ENCODE data around the gene RINT1. TPM values are rescaled to one million over a fixed set of nuclear protein-coding genes. Genes with fewer than 3 reads are reported as not detected.
"Not testable (repeated sequence)": the region's sequence is repeated elsewhere in the genome, so short reads cannot be mapped to it uniquely, and the experiment has no call there.

RINT1 gene
- total RNA-seq, 2 donors from 2014 or later, result 11.6 to 11.9 TPM

DNA sequence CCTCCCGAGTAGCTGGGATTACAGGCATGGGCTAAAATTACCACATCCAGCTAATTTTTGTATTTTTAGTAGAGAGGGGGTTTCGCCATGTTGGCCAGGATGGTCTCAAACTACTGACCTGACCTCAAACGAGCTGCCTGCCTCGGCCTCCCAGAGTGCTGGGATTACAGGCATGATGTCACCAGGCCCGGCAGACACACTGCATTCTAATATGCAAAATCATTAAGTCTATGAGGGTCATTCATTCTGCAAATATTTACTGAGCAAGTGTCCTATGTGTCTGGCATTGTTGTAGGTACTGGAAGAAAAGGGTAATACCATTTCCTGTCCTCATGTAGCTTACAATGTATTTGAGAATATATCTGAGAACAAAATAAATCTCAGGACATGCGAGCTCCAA, 12.6 kb upstream of the RINT1 start:
- Histone ChIP-seq H3K27me3 (no peaks in the 10 kb centered on the region), H3K4me3 (no peak overlapping the region), H3K4me1 (peaks cover 3 to 15% of the 10 kb centered on the region in 2 donors), H3K9me3 (no peaks in the 10 kb centered on the region), H3K36me3 (no peaks in the 10 kb centered on the region), H3K27ac (no peak overlapping the region)
- TF ChIP-seq, protein P1, sequence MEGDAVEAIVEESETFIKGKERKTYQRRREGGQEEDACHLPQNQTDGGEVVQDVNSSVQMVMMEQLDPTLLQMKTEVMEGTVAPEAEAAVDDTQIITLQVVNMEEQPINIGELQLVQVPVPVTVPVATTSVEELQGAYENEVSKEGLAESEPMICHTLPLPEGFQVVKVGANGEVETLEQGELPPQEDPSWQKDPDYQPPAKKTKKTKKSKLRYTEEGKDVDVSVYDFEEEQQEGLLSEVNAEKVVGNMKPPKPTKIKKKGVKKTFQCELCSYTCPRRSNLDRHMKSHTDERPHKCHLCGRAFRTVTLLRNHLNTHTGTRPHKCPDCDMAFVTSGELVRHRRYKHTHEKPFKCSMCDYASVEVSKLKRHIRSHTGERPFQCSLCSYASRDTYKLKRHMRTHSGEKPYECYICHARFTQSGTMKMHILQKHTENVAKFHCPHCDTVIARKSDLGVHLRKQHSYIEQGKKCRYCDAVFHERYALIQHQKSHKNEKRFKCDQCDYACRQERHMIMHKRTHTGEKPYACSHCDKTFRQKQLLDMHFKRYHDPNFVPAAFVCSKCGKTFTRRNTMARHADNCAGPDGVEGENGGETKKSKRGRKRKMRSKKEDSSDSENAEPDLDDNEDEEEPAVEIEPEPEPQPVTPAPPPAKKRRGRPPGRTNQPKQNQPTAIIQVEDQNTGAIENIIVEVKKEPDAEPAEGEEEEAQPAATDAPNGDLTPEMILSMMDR (IDR thresholded peaks at IDR 0.05), result no peak
- no peak for DNase-seq (ENCODE audit: low spot score)

DNA sequence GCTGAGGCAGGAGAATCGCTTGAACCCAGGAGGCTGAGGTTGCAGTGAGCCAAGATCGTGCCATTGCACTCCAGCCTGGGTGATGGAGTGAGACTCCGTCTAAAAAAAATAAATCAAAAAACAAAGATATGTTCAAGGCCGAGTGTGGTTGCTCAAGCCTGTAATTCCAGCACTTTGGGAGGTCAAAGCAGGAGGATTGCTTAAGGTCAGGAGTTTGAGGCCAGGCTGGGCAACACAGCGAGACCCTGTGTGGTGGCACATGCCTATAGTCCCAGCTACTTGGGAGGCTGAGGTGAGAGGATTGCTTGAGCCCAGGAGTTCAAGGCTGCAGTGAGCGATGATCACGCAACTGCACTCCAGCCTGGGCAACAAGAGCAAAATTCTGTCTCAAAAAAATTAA, 11.4 kb upstream of the RINT1 start:
- Histone ChIP-seq H3K4me1 (peaks cover 3 to 15% of the 10 kb centered on the region in 2 donors), H3K27ac (peak overlapping the region in 1 of 2 donors; percentile 84), H3K4me3 (peak overlapping the region in 1 of 2 donors; percentile 84)
- not testable (repeated sequence) for H3K27me3 ChIP-seq; H3K9me3 ChIP-seq; DNase-seq (ENCODE audit: low spot score); H3K36me3 ChIP-seq

DNA sequence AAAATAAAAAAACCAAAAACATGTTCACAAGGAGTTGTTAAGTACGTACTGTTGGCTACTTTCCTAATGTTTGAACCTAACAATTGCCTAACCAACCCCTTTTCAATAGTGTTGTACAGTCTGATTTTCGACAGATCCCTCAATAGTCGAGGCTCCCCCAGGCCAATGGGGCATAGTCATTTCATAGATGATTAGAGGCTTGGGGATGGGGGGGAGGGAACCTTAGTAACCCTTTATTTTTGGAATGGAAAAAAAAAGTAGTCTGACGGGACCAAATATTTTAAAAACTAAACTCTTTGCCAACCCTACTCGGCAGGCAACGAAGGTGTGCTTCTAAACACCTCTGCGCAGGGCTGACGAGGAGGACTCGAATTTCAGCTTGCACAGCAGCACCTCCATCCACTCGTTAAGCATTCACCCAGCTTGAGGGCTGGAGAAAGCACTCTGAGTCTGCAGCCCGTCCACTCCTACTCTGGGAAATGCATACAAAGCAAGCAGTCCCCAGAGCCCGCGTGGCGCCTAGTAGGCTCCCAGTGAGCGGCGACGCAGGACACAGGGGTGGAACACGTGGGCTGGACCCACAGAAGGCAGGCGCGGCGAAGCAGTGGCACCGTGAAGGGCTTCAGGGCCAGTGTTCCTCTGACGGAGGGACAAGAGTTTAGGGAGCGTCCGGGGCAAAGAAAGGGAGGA, 10.8 kb upstream of the RINT1 start:
- H3K9me3 ChIP-seq, result no peaks in the 10 kb centered on the region
- TF ChIP-seq, protein P1 (IDR thresholded peaks at IDR 0.05), result no peak
- H3K27me3 ChIP-seq, result no peaks in the 10 kb centered on the region
- peaks cover 3 to 15% of the 10 kb centered on the region in 2 donors for H3K4me1 ChIP-seq
- H3K36me3 ChIP-seq, result no peaks in the 10 kb centered on the region
- peak overlapping the region; percentile 82 to 84 for H3K27ac ChIP-seq
- DNase-seq (ENCODE audit: low spot score), result peak; percentile 65
- peak overlapping the region; percentile 58 to 84 for H3K4me3 ChIP-seq

- peak; percentile 87 for DNase-seq (ENCODE audit: low spot score)
- Histone ChIP-seq H3K4me1 (peaks cover 3 to 15% of the 10 kb centered on the region in 2 donors), H3K4me3 (peak within 1 kb of the TSS; percentile 58 to 84), H3K36me3 (no peaks in the 10 kb centered on the region), H3K27ac (peak within 1 kb of the TSS; percentile 82 to 84), H3K9me3 (no peaks in the 10 kb centered on the region), H3K27me3 (no peaks in the 10 kb centered on the region)
- TF ChIP-seq, protein P1 (IDR thresholded peaks at IDR 0.05), result peak in 1 of 2 donors; percentile 36
Observed at GRCh38 chr7:105521717-105522463, 10.1 kb upstream of the RINT1 start, which contains the start of gene PUS7. Gene PUS7 (minus strand): TSS chr7:105522271. CDS start chr7:105508512, 13,759 bp downstream.

GRCh38 chr7:105524423-105524822, 7.6 kb upstream of the RINT1 start:
- H3K4me1 ChIP-seq, result peaks cover 3 to 15% of the 10 kb centered on the region in 2 donors
- H3K36me3 ChIP-seq; H3K27ac ChIP-seq; H3K4me3 ChIP-seq; H3K9me3 ChIP-seq; H3K27me3 ChIP-seq; DNase-seq (ENCODE audit: low spot score): not testable (repeated sequence)

DNA sequence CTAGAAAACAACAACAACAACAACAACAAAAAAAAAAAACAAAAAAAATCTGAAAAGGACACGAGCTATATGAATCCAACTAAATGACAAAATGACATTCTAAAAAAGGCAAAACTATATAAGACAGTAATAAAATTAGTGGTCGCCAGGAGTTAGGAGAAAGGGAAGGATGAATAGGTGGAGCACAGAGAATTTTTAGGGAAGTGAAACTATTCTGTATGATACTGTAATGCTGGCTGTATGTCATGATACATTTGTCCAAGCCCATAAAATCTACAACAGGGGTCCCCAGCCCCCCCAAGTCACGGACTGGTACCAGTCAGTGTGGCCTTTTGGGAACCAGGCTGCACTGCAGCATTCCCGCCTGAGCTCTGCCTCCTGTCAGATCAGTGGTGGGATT, 7.2 kb upstream of the RINT1 start:
- no peaks in the 10 kb centered on the region for H3K27me3 ChIP-seq
- no peaks in the 10 kb centered on the region for H3K9me3 ChIP-seq
- no peaks in the 10 kb centered on the region for H3K36me3 ChIP-seq
- no peak overlapping the region for H3K4me3 ChIP-seq
- no peak for DNase-seq (ENCODE audit: low spot score)
- TF ChIP-seq, protein P1 (IDR thresholded peaks at IDR 0.05), result no peak
- no peak overlapping the region for H3K27ac ChIP-seq
- H3K4me1 ChIP-seq, result peaks cover 0 to 15% of the 10 kb centered on the region in 2 donors

DNA sequence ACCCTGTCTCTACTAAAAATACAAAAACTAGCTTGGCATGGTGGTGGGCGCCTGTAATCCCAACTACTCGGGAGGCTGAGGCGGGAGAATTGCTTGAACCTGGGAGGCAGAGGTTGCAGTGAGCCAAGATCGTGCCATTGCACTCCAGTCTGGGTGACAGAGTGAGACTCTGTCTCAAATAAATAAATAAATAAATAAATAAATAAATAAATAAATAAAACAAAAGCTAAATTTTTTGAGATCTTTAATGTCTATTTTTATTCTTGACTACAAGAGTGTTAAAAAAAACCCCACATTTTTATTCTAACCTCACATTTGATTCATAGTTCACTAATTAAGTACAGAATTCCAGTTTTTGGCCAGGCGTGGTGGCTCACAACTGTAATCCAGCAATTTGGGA, 4.3 kb upstream of the RINT1 start:
- not testable (repeated sequence) for H3K4me3 ChIP-seq; H3K36me3 ChIP-seq; H3K27ac ChIP-seq; DNase-seq (ENCODE audit: low spot score); H3K9me3 ChIP-seq; H3K4me1 ChIP-seq; H3K27me3 ChIP-seq

All from right atrium auricular region (tissue), 2 donors.